Stimulated activated CD4-positive, alpha-beta T cell treated with anti-CD3 and anti-CD28 coated beads, Interleukin-15, amount 100 ng/mL, for 48 hours (primary cell): ENCODE measurements around the gene PLA1A.
A peak's percentile ranks its signal among the peaks of the same experiment; 100 is the strongest.
"Not testable (repeated sequence)": the region's sequence is repeated elsewhere in the genome, so short reads cannot be mapped to it uniquely, and the experiment has no call there.

Source experiments
- DNase-seq, 2 donors: peaks; one replicate each; pipeline ENCODE4 v3.0.0-alpha.2; 2020; ENCODE audit warnings: low read depth in 2 of 2

The PLA1A gene

GRCh38 chr3:119662604-119663373, 65.1 kb downstream of the PLA1A start:
- DNase-seq = no peak

DNA sequence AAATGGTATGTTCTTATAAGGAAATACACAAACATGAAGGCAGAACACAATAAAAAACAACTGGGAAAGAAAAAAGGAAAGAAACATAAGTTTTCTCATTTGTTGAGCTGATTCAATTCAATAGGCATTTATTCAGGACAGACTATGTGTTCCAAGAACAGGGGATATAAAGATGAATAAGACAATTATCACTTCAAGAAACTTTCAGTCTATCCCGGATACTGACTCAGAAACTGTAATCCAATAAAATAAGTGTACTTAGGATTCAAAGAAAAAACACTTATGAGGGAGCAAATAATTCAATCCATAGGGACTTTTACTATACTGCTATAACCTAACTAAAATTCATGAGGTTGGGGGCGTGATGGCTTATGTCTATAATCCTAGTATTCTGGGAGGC, 66.2 kb downstream of the PLA1A start:
- no peak for DNase-seq

GRCh38 chr3:119664370-119664769, 66.7 kb downstream of the PLA1A start:
- DNase-seq = no peak

- no peak for DNase-seq
Observed at GRCh38 chr3:119664850-119665379, 67.2 kb downstream of the PLA1A start.

GRCh38 chr3:119665954-119666559, 68.4 kb downstream of the PLA1A start:
- DNase-seq = no peak

GRCh38 chr3:119669906-119670570, 72.4 kb downstream of the PLA1A start:
- no peak for DNase-seq

GRCh38 chr3:119672776-119673175, 75.1 kb downstream of the PLA1A start:
- DNase-seq = no peak

GRCh38 chr3:119673875-119674274, 76.2 kb downstream of the PLA1A start:
- DNase-seq = no peak

- DNase-seq = no peak
Observed at GRCh38 chr3:119675188-119675874, 77.6 kb downstream of the PLA1A start.

- no peak for DNase-seq
Observed at GRCh38 chr3:119676020-119676419, 78.3 kb downstream of the PLA1A start.

GRCh38 chr3:119676771-119677640, 79.3 kb downstream of the PLA1A start, which contains the start of gene COX17:
Gene COX17 (minus strand): TSS chr3:119677406. CDS start chr3:119677310, 96 bp downstream.
- peak; percentile 92 to 93 for DNase-seq

DNA sequence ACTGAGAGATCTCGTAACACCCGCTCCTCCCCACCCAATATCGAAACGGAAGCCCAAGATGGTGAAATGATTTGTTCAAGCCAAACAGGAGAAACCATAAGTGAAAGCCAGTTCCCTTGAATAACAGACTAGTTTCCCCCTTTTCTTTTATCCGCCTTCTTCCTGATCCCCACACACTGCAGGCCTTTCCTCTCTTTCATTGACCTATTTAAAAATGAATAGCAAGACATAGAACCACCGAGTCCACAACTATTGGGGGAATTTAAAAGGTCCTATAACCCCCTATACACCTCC, 79.9 kb downstream of the PLA1A start:
- no peak for DNase-seq

GRCh38 chr3:119678209-119678608, 80.5 kb downstream of the PLA1A start:
- not testable (repeated sequence) for DNase-seq
